Measurements from ENCODE around the gene GPR83.

DNA sequence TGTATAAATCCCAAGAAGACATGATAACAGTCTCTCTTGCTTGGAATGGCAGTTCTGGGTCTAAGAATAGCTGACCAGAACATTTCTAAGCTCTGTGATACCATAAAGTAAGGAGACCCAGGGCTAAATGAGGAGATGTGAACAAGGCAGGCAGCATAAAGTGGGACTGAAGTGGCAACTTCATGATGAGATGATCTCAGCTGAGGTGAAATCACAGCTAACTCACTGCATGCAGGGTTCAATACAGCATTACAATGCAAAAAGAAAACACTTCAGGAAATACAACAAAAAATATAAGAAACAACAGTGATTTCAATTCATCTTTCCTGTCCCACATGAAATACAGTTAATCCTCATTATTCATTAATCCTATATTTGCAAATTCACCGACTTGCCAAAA lies 47.8 kb upstream of the GPR83 start:
- TF ChIP-seq POLR2A (IDR thresholded peaks at IDR 0.05): no peak
- TF ChIP-seq, protein P1, sequence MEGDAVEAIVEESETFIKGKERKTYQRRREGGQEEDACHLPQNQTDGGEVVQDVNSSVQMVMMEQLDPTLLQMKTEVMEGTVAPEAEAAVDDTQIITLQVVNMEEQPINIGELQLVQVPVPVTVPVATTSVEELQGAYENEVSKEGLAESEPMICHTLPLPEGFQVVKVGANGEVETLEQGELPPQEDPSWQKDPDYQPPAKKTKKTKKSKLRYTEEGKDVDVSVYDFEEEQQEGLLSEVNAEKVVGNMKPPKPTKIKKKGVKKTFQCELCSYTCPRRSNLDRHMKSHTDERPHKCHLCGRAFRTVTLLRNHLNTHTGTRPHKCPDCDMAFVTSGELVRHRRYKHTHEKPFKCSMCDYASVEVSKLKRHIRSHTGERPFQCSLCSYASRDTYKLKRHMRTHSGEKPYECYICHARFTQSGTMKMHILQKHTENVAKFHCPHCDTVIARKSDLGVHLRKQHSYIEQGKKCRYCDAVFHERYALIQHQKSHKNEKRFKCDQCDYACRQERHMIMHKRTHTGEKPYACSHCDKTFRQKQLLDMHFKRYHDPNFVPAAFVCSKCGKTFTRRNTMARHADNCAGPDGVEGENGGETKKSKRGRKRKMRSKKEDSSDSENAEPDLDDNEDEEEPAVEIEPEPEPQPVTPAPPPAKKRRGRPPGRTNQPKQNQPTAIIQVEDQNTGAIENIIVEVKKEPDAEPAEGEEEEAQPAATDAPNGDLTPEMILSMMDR (IDR thresholded peaks at IDR 0.05): no peak
